Activated CD4-positive, alpha-beta T cell treated with anti-CD3 and anti-CD28 coated beads for 4 hours (primary cell): ENCODE data around the gene GRN.
A peak's percentile ranks its signal among the peaks of the same experiment; 100 is the strongest.

Experiments used
- DNase-seq, 2 donors: peaks; one replicate each; pipeline ENCODE4 v3.0.0-alpha.2; 2020

Gene GRN

DNA sequence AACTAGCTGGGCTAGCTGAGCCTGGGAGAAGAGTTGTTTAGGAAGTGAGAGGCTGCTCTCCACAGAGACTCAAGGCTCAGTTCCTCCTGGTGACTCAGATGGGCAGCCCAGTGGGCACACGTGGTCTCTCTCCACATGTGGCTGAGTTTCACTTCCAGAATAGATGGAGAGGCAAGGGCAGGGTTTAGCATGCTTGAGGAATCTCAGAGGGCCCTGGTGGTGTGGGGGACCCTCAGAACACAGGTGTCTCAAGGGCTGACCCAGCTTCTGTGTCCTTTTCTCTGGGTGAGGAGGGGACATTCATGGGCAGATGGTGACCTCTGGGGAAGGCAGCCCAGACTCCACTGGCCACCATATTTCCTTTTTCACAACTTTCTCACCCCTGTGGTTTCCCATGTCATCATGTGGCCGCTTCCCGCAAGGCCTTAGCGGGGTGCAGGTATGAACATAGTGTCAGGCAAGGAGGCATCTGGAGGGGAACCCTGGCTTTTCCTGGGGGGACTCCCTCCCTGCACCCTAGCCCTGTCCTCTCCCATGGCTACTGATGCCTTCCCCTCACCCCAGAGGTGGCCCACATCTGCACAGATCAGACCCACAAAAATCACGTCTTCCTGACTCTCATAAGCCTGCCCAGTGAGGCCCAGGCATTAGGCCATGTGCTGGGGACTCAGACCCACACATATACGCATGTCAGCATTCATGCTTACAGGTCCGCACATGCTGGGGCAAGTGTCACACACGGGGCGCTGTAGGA, 3.3 kb downstream of the GRN start:
- DNase-seq = no peak

DNA sequence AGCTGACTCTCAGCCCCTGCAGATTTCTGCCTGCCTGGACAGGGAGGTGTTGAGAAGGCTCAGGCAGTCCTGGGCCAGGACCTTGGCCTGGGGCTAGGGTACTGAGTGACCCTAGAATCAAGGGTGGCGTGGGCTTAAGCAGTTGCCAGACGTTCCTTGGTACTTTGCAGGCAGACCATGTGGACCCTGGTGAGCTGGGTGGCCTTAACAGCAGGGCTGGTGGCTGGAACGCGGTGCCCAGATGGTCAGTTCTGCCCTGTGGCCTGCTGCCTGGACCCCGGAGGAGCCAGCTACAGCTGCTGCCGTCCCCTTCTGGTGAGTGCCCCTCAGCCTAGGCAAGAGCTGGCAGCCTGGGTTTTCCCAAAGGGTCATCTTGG, 3.9 kb downstream of the GRN start:
- DNase-seq = no peak

DNA sequence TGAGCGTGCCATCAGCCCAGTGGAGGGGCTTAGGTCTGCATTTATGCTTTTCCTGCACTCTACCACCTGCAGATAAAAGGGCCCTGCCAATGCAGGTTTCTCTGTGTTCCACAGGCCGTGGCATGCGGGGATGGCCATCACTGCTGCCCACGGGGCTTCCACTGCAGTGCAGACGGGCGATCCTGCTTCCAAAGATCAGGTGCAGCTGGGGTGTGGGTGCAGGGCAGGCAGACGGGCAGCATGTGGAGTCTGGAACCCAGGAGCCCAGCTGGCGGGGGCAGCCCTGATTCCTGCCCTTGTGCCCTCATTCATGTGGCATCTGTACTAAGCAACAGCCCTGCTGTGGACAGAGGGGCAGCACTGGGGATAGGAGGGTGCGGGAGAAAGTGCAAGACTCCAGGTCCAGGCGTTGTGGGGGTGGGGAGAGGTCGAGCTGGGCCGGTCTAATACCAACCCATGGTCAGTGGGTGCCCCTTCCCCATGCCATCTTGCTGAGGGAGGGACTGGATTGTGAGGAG, 4.5 kb downstream of the GRN start:
- no peak for DNase-seq

DNA sequence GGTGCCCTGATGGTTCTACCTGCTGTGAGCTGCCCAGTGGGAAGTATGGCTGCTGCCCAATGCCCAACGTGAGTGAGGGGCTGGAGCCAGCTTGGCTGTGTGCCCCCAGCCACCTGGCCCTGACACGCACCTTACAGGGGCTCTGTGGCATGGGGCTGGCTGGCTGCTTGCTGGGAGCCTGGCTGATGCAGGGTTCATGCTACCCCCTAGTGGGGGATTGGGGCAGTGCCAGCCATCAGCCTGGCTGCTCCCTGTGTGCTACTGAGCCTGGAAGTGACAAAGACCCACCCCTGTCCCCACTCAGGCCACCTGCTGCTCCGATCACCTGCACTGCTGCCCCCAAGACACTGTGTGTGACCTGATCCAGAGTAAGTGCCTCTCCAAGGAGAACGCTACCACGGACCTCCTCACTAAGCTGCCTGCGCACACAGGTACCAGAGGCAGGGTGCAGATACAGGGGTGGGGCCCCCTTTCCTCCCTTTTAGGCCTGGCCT, 5.7 kb downstream of the GRN start:
- peak; percentile 67 to 72 for DNase-seq

DNA sequence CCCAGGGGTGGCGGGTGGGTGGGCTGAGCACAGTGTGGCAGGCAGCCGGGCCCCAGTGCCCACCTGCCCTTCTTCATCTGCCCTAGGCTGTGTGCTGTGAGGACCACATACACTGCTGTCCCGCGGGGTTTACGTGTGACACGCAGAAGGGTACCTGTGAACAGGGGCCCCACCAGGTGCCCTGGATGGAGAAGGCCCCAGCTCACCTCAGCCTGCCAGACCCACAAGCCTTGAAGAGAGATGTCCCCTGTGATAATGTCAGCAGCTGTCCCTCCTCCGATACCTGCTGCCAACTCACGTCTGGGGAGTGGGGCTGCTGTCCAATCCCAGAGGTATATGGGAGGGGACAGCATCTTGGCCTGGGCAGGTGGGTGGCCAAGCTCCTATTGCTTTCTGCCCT, 6.4 kb downstream of the GRN start:
- no peak for DNase-seq

DNA sequence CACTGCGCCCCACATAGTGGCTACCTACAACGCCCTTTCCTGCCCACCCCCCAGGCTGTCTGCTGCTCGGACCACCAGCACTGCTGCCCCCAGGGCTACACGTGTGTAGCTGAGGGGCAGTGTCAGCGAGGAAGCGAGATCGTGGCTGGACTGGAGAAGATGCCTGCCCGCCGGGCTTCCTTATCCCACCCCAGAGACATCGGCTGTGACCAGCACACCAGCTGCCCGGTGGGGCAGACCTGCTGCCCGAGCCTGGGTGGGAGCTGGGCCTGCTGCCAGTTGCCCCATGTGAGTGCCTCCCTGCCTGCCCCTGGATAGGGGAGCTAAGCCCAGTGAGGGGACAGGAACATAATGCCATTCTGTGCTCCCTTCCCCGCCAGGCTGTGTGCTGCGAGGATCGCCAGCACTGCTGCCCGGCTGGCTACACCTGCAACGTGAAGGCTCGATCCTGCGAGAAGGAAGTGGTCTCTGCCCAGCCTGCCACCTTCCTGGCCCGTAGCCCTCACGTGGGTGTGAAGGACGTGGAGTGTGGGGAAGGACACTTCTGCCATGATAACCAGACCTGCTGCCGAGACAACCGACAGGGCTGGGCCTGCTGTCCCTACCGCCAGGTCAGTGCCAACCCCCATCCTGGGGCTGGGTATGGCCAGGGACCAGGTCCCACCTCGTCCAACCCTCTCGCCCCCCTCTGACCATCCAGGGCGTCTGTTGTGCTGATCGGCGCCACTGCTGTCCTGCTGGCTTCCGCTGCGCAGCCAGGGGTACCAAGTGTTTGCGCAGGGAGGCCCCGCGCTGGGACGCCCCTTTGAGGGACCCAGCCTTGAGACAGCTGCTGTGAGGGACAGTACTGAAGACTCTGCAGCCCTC, 7.1 kb downstream of the GRN start:
- DNase-seq = no peak

DNA sequence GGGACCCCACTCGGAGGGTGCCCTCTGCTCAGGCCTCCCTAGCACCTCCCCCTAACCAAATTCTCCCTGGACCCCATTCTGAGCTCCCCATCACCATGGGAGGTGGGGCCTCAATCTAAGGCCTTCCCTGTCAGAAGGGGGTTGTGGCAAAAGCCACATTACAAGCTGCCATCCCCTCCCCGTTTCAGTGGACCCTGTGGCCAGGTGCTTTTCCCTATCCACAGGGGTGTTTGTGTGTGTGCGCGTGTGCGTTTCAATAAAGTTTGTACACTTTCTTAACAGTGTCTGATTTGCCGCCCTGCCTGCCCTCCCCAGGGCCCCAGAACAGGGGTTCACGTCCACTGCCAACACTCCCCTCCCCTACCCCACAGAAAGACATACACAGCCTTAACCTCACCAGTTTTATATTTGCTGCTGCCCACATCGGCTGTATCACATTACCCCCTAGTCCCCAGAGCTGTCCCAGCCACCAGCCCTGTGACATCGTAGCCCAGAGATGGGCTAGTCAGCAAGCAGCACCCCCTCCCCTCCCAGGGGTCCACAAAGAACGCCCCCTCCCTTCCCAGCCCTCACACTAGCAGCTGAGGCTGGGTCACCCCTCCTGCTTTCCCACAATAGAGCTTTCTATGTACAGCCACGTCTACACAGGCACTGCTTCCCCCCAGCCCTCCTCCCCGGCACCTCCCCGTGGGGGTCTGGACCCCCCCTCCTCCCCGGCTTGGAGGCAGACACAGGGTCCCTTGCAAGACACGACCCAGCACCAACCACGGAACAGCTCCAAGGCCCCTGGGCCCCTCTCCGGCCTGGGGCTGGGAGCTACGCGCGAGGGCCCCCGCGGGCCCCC, 7.9 kb downstream of the GRN start:
- no peak for DNase-seq

DNA sequence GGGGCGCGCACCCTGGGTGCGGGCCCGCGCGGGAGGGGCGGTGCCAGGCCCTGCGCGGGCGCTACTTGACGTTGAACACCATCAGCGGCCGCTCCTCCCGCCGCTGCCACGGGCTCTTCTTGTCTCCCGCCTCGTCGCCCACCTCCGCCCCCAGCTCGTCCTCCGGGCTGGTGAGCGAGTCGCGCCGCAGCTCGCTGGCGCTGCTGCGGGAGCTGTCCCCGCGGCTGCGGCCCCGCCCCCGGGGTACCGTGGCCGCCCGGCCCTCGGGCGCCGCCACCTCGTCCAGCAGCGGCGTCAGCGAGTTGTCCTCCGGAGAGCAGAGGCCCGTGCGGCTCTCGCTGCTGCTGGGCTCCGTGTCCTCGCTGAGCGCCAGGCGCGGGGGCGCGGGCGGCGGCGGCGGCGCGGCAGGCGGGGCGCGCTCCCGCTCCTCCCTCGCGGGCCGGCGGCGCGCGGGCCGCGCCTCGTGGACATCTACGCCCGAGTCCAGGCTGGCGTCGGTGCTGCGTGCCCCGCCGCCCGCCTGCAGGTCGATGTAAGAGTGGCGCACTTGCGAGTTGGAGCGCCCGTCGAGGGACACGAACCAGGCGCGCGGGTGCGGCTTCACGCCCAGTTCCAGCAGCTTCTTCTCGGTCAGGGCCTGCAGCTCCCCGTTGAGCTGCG, 8.7 kb downstream of the GRN start:
- DNase-seq = no peak

DNA sequence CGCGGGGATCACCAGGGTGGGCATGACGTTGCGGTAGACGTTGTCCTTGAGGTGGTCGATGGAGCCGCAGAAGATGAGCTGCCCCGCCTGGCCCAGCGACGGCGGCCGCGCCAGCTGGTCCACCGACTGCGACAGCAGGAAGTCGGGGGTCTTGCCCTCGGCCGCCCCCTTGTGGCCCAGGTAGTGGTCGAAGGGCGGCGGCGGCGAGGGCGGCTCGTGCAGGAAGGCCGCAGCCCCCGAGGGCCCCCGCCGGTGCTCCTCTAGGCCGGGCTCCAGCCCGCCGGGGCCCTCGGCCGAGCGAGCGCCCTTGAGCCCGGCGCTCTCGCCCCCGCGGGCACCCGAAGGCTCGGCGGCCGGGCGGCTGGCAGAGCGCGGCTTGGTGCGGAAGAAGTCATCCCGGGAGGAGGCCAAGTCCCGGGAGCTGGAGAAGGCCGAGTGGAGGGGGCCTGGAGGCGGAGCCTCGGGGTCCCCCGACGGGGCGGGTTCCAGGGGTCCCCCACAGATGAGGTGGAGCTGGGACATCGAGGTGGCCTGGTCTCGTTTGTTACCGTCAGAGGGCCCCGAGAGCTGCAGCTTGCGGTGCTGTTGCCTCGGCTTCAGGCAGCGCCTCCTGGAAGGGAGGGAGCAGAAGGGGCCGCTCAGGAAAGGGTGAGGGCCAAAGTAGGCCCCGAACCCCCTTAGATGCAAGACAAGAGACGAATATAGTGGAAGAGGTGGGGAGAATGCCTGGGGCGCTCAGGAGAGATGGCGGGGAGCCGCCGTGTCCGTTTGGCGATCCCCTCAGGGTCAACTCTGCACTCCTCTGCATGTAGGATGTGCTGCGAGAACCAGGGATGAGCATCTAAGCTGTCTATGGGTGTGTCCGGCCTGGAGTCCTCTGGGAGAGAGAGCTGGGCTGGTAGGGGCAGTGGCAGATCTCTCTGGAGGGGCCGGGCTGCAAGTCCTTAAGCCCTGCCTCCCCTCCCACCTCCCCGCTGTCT, 9.8 kb downstream of the GRN start:
- DNase-seq = peak; percentile 57 to 58

DNA sequence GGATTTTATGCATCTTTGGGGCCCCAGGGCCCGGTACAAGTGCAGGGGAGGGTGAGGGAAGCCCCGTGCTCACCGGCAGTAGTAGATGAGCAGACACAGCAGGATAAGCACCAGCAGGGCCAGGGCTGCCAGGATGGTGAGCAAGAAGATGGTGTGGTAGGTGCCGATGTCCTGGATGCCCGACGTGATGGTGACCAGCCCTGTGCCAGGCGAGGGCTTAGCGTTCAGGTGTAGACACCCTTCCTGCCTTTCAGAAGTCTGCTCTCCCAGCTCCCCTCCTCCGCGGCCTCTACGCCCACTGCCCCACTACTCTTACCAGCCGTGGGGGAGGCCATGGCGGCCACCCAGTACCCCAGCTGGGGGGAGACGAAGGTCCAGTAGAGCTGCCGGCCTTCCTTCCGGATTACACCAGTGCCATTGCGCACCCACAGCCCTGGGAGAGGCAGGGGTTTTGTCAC, 10.6 kb downstream of the GRN start:
- DNase-seq = no peak

DNA sequence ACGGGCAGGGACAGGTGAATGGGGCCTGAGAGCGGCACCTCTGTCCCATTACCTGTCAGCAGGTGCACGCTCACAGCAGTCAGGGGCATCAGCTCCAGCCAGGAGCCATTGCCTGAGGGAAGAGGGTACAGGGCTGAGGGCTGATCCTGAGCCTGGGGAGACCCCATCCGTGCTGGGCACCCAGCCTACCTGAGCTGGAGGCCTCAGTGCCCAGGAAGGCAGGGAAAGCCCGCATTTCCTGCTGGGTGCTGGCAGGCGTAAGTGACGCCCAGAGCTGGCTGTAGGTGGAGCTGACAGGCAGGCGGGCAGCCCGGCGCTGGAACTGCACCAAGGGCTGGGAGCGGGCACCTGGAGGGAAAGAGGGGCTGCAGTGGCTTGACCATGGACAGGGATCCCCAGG, 11.1 kb downstream of the GRN start:
- no peak for DNase-seq

DNA sequence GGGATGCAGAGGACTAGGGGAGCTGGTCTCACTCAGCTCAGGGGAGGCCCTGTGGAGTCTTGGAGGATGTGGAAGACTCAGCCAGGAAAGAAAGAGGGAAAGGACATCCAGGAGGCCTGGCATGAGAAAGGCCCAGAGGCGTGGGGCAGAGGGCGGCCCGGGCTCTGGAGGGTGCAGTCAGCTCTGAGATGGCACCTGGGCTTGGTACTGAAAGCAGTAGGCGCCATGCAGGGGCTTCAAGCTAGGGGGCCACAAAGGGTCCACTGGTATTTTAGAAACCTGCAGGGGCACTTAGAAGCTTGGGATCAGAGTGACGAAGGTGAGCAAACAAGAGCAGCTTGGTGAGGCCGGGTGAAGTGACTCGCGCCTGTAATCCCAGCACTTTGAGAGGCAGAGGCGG, 13.0 kb downstream of the GRN start:
- no peak for DNase-seq

DNA sequence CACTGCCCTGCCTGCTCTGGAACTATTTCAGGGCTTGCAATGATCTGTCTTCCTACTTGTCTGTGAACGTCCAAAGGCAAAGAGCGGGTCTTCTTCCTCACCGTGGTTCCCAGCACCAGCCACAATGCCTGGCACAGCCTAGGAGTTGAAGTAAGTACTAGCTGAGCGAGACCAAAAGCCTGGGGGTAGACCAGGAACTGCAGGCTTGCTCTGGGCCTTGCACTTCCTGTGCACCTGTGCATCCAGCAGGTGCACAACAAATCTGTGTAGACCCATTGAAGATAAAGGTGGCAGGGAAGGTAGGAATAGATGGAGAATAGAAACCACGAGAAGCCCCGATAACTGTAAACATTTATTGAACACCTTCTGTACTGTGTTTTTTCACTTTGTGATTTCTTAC, 13.9 kb downstream of the GRN start:
- no peak for DNase-seq

DNA sequence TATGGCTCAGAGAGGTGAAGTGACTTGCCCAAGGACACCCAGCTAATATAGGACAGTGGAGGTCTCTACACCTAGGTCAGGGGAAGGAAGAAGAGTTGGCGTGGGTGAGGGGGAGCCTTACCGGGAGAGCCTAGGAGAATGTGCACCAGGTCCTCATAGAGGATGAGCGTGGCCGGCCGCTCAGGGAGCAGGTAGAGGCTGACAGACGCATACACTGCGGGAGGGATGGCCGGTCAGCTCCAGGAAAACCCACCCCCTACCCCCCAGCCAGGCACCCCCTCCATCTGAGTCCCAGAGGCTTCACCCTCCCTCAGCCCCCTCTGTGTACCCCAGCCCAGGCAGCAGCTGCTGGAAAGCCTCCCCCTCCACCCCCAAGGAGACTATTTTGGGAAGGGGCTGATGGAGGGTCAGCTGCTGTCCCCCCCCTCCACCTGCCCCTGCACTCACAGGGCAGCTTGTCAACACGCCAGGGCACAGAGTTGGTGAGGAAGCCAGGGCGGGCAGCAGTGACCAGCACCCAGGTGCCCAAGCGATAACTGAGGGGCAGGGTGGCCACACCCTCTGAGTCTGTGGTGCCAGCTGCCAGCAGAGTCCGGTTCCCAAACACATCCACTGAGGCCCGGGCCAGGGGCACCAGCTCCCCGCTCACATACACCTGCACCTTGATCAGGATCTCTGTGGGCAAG, 14.5 kb downstream of the GRN start:
- no peak for DNase-seq

DNA sequence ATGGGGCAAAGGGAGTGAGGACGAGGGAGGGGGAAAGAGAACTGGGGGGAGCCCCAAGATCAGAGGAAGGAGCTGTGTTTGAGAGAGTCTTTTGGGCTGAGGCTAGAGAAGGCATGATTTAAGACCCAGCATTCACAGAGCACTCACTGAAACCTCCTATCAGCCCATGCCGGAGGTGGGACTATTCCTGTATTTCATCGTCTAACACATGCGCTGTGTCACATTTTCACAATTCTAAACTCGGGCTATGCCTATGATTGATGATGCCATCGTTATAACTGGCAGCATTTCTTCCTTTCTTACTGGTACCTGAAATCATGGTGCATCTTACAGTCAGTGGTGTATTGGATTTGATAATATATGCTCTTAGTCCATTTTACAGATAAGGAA, 15.0 kb downstream of the GRN start:
- DNase-seq = no peak

DNA sequence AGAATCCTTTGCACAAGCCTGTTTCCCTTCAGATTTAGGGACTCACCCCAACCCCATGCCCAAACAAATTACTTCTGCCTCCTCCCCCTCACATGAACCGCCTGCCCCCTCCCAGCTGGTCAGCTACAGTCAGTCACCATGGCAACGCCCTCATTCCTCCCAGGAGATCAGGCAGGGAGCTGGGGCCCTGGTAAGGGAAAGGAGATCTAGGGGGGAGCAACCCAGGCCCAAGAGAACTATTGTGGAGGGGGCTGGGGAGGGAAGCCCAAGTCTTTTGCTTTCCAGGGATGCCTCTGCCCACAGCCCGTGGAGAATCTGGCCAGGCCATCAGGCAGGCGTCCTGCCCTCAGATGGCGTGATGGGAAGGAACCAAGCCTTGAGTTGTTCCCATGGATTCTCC, 15.7 kb downstream of the GRN start:
- DNase-seq = no peak

DNA sequence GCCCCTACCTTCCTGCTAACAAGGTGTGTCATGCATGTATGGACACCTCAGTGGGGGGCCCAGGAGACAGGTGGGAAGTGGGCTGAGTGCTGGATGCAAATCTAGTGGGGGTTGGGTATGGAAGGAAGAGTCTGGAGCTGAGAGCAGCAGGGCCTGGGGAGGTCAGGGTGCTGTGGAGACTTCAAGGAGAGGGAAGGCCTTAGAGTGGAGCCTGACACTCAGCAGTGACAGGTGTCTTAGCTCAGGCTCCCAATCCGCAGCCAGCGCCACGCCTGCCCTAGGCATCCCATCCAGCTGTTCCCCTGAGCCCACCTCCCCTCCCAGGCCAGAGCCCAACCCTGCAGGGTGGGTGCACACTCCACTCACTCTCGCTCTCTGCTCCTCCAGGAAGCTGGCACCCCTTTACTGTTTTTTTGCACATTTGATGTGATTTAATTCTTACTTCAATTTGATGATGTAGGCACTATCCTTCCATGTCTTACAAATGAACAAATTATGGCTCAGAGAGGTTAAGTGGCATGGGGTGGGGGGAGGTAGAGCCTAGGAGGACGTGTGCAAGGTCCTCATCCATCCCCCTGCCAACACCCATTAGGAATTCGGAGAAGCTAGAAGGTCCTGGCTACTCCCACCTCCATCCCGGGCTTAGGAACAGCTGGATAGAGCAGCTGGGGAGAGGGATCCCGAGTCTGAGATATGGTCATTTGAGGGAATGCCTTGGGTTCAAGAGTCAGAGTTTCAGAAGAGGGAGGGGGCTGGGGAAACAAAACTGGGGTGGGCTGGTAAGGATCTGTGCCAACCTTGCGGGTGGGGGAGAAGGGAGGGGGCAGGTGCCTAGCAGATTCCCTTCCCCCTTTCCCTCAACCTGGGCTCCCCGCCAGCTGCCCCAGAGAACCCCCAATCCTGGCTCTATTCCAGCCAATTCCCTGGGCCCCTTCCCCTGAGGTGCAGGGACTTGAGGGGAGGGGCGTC, 16.5 kb downstream of the GRN start:
- no peak for DNase-seq

DNA sequence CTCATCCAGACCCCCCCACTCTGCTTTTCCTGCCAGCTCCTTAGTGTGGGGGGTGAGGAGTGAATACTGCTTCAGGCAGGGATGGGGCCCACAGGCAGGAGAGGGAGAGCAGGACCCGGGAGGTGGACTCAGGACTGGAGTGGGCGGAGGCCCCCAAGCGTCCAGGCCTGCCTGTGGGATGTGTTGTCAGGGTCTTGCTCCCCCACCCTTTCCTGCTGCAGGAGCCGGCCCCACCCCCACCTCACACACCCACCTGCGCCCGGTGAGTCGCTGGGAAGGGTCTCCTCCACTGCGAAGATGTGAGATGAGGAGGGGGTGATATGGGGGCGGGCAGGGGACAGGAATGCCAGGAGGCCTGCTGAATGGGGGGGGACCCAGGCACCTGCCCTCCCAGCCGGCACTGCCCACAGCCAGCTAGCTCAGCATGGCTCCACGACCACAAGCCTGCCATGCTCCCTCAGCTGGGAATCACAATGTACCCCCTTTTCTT, 17.4 kb downstream of the GRN start:
- DNase-seq = no peak

DNA sequence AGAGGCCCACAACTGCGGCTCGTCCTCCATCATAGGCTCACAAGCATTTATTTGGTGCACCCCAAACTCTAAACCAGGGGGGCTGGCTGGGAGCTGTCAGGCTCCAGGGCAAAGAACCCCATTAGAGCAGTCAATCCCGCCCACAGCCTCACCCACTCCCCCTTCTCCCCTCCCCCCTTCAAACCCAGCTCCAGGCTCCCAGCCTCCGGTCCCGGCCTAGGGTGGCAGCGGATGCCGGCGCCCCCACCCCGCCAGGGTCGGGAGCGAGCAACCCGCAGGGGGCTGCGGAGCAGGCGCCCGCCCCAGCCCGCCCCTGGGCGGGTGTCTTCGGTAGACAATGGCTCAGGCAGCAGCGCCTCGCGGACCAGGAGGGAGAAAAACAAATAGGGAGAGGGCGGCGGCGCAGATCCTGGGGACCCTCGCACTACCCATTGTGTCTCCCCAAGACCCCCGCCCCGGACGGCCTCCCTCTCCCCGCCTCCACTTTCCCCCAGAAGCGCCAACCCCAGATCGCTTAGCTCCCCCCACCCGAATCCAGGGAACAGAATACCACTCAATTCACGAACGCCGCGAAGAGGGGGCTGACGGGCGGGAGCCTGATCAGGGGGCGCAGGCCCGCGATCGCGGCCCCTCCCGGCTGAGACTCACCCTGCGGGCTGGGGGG, 18.0 kb downstream of the GRN start:
- no peak for DNase-seq
